HepG2 (cell line): ENCODE results near the gene RSL1D1. TPM values are rescaled to one million over a fixed set of nuclear protein-coding genes. Genes with fewer than 3 reads are reported as not detected.
A peak's percentile ranks its signal among the peaks of the same experiment; 100 is the strongest.

Source experiments
- ATAC-seq: fragments of 200-7000 bp; cut with Tn5 transposase; 3 replicates; pipeline ENCODE4 v1.9.1; 2020; ENCODE audit warnings: mild to moderate bottlenecking, moderate library complexity
- BruUV-seq: library from RNA; stranded (reverse); fragments of 400-500 nt; replicated peaks from 2 replicates; lab custom pipeline; 2021; lab: Mats Ljungman, UMichigan
- CTCF ChIA-PET: fragments of 300-600 bp; formaldehyde crosslinking; extraction: SDS; loops from one replicate; lab custom pipeline; 2021; ENCODE audit warnings: low total read pairs, inconsistent platforms, low intra/inter-chr PET ratio; lab: Yijun Ruan, JAX
- POLR2A ChIA-PET: fragments of 350-600 bp; sonication (Branson Sonifier 250); formaldehyde crosslinking; loops from one replicate; lab custom pipeline; 2020; ENCODE audit warnings: antibody characterized with exemption, inconsistent platforms; lab: Yijun Ruan, JAX
- DNase-seq: peaks from one replicate; pipeline ENCODE4 v3.0.0-alpha.2; 2015; ENCODE audit warnings: low spot score
- FAIRE-seq: peaks from 3 replicates; lab custom pipeline; 2011; peaks lifted over from hg19 to GRCh38; lab: Jason Lieb, UNC
- H2AFZ ChIP-seq: one replicate; pipeline ENCODE4 v1.6.1; 2011; ENCODE audit warnings: low read length, inconsistent platforms
- H3K27ac ChIP-seq: fragments of 300-600 bp; 3 replicates; pipeline ENCODE4 v1.8.0; 2011; ENCODE audit warnings: mixed run types, mild to moderate bottlenecking, mixed read lengths, low read length, inconsistent platforms; ENCODE audit not compliant: insufficient read depth; ENCODE audit errors: extremely low read length
- H3K27me3 ChIP-seq, 2 experiments: fragments of 200-600 bp in 1 of 2; 2 replicates in 1 of 2; 3 replicates in 1 of 2; pipeline versions ENCODE4 v1.6.0 to v1.8.0; 2011; ENCODE audit warnings: low read length in 2 of 2, mild to moderate bottlenecking in 2 of 2, moderate library complexity in 2 of 2, inconsistent platforms in 1 of 2; ENCODE audit not compliant: insufficient read depth in 2 of 2, control insufficient read depth in 1 of 2
- H3K36me3 ChIP-seq, 2 experiments: fragments of 200-600 bp in 1 of 2; replicated peaks in 1 of 2; 2 replicates in 1 of 2; 3 replicates in 1 of 2; pipeline versions ENCODE4 v1.5.1 to v1.8.0; 2011; ENCODE audit warnings: low read length in 2 of 2, inconsistent platforms in 1 of 2; ENCODE audit not compliant: insufficient read depth in 2 of 2, control insufficient read depth in 1 of 2
- H3K4me1 ChIP-seq: 2 replicates; pipeline ENCODE4 v1.5.1; 2012; ENCODE audit warnings: low read length, inconsistent platforms; ENCODE audit not compliant: insufficient read depth
- H3K4me2 ChIP-seq: 2 replicates; pipeline ENCODE4 v1.6.0; 2011; ENCODE audit warnings: low read depth, low read length, inconsistent platforms
- H3K4me3 ChIP-seq, 3 experiments: fragments of 200-600 bp in 1 of 3; sonication (generic), shearing (Covaris generic) in 1 of 3; replicated peaks in 1 of 3; 2 replicates each; pipeline ENCODE4 v1.5.1; 2011 to 2016; ENCODE audit warnings: low read length in 3 of 3, inconsistent platforms in 2 of 3, low read depth in 2 of 3, mild to moderate bottlenecking in 2 of 3, control low read depth in 1 of 3, mixed read lengths in 1 of 3; ENCODE audit not compliant: insufficient read depth in 1 of 3
- H3K79me2 ChIP-seq: one replicate; pipeline ENCODE4 v1.6.1; 2011; ENCODE audit warnings: low read length, inconsistent platforms; ENCODE audit not compliant: insufficient read depth
- H3K9ac ChIP-seq: 2 replicates; pipeline ENCODE4 v1.6.0; 2011; ENCODE audit warnings: mild to moderate bottlenecking, low read depth, low read length, inconsistent platforms; ENCODE audit not compliant: insufficient read depth
- H3K9me3 ChIP-seq: 2 replicates; pipeline ENCODE4 v1.5.1; 2012; ENCODE audit warnings: mild to moderate bottlenecking, low read length
- H4K20me1 ChIP-seq: 2 replicates; pipeline ENCODE4 v1.6.0; 2011; ENCODE audit warnings: inconsistent platforms, mild to moderate bottlenecking, low read length, moderate library complexity; ENCODE audit not compliant: insufficient read depth
- CREM ChIP-seq, 2 experiments: sonication (generic) in 1 of 2; formaldehyde crosslinking in 1 of 2; IDR thresholded peaks; 2 replicates each; pipeline versions ENCODE4 v1.4.0 to v1.6.1; 2016 to 2020; ENCODE audit warnings: antibody characterized with exemption in 1 of 2, mild to moderate bottlenecking in 1 of 2, missing genetic modification reagents in 1 of 2
- GPBP1L1 ChIP-seq: sonication (generic); formaldehyde crosslinking; IDR thresholded peaks from 2 replicates; pipeline ENCODE4 v1.5.0; 2020; ENCODE audit warnings: mild to moderate bottlenecking, missing genetic modification reagents
- MAFK ChIP-seq, 2 experiments: IDR thresholded peaks in 1 of 2; conservative IDR thresholded peaks in 1 of 2; 2 replicates each; pipeline ENCODE4 v1.6.1; 2011; ENCODE audit warnings: improper control_type of control experiment in 2 of 2, low read length in 2 of 2
- MTF1 ChIP-seq: sonication (generic); formaldehyde crosslinking; IDR thresholded peaks from 2 replicates; pipeline ENCODE4 v1.5.0; 2020; ENCODE audit warnings: missing genetic modification reagents
- MXD4 ChIP-seq: IDR thresholded peaks from 2 replicates; pipeline ENCODE4 v1.6.1; 2016; ENCODE audit warnings: mild to moderate bottlenecking, missing biosample characterization, missing genetic modification reagents
- PPARG ChIP-seq: conservative IDR thresholded peaks from 2 replicates; pipeline ENCODE4 v1.6.1; 2016; ENCODE audit warnings: missing biosample characterization, missing genetic modification reagents
- RBM22 ChIP-seq: fragments of 200-400 bp; formaldehyde crosslinking; optimal IDR thresholded peaks from 2 replicates; pipeline ENCODE3; 2017; ENCODE audit warnings: mild to moderate bottlenecking, low read length, moderate library complexity
- TP53 ChIP-seq: sonication (generic); formaldehyde crosslinking; conservative IDR thresholded peaks from 2 replicates; pipeline ENCODE4 v1.4.0; 2020; ENCODE audit warnings: missing genetic modification reagents
- WGBS: methylation state at CpG from one replicate; pipeline ENCODE4 v1.1.6; 2017; ENCODE audit warnings: low lambda C conversion rate; 5-methylcytosine and 5-hydroxymethylcytosine counted together
- in situ Hi-C: cut with HindIII; loops from 2 replicates; pipeline ENCODE4 v1.10.0; 2017; ENCODE audit warnings: low pct_unique_long_range_greater_than_20kb; ENCODE audit not compliant: extremely low pct_ligation_motif_present
- intact Hi-C: fragments of 100-400 bp; cut with micrococcal nuclease; formaldehyde crosslinking; loops from one replicate; pipeline ENCODE4 v1.10.0; 2022; ENCODE audit not compliant: unreplicated experiment
- polyA plus RNA-seq, 8 experiments: library from polyadenylated mRNA; depleted of rRNA in 3 of 8; stranded (reverse) in 7 of 8; unstranded in 1 of 8; fragments of >200 nt; fragmentation: Illumina TruSeq in 4 of 8; extraction: Trizol in 4 of 8; gene quantifications; 2 replicates each; pipeline versions ENCODE4 v1.2.1 to v1.2.3, GENCODE V29; 2011 to 2016; ENCODE audit warnings: low read depth in 4 of 8, missing spikeins in 1 of 8, mixed read lengths in 1 of 8; ENCODE audit not compliant: insufficient read depth in 1 of 8
- total RNA-seq, 5 experiments: library from RNA; depleted of rRNA; stranded (reverse); fragments of >200 nt; fragmentation: Illumina TruSeq; extraction: Trizol; gene quantifications; 2 replicates each; pipeline ENCODE4 v1.2.3, GENCODE V29; 2016; ENCODE audit warnings: low read depth in 1 of 5

Gene RSL1D1
- total and polyA plus RNA-seq, 2 of the 13 experiments (the other 11 are each of a cell fraction or from before 2014, with no cell fraction given), result 187 to 343 TPM

GRCh38 chr16:11896486-11897176 is 45.3 kb upstream of the RSL1D1 start:
- FAIRE-seq, result no peak
- DNase-seq, result no peak
- H2AFZ ChIP-seq, result no peak overlapping the region
- no peaks in the 10 kb centered on the region for H3K27me3 ChIP-seq
- peaks cover 23% of the 10 kb centered on the region; the same call in 1 of the 2 replicates for H4K20me1 ChIP-seq
- peaks cover 61% of the 10 kb centered on the region for H3K79me2 ChIP-seq
- no peaks in the 10 kb centered on the region for H3K4me1 ChIP-seq
- no peak overlapping the region for H3K27ac ChIP-seq
- H3K9ac ChIP-seq, result no peak overlapping the region
- intact Hi-C loops, result no loop called here
- POLR2A ChIA-PET, result interaction anchor here (1.0 kb wide), 1 partner anchor 19 kb away, joined by 3 read pairs; the partner anchor contains the start of gene GSPT1
- in situ Hi-C loops, result no loop called here
- H3K9me3 ChIP-seq, result no peaks in the 10 kb centered on the region
- no peak for TF ChIP-seq MTF1 (CRISPR knock-in tag)
- no peak for TF ChIP-seq CREM (IDR thresholded peaks at IDR 0.05)
- no peak for TF ChIP-seq CREM (CRISPR knock-in tag; IDR thresholded peaks at IDR 0.05)
- TF ChIP-seq RBM22, result peak; percentile 61
- no peak for TF ChIP-seq PPARG (CRISPR knock-in tag)
- TF ChIP-seq GPBP1L1 (CRISPR knock-in tag), result no peak
- TF ChIP-seq, all 625 proteins: peak for 1
- Histone ChIP-seq H3K4me2 (no peak overlapping the region), H3K36me3 (peaks cover 35 to 73% of the 10 kb centered on the region in 2 experiments), H3K4me3 (no peak overlapping the region)
- WGBS, result 97% methylated on average over 5 of the region's 5 CpGs
- no peak for ATAC-seq
- CTCF ChIA-PET, result no interaction called here
- BruUV-seq, result no TSS peak

- no peak overlapping the region for H3K9ac ChIP-seq
- H3K9me3 ChIP-seq, result no peaks in the 10 kb centered on the region
- CTCF ChIA-PET, result no interaction called here
- no peak overlapping the region for H3K27ac ChIP-seq
- no peaks in the 10 kb centered on the region for H3K4me1 ChIP-seq
- H3K4me3 ChIP-seq, result no peak overlapping the region
- H2AFZ ChIP-seq, result no peak overlapping the region
- BruUV-seq, result no TSS peak
- in situ Hi-C loops (no loop called here), intact Hi-C loops (no loop called here)
- no peak overlapping the region for H3K4me2 ChIP-seq
- no peaks in the 10 kb centered on the region for H3K27me3 ChIP-seq
- H3K36me3 ChIP-seq, result peaks cover 44 to 78% of the 10 kb centered on the region in 2 experiments
- FAIRE-seq (no peak), ATAC-seq (no peak), DNase-seq (no peak)
- H4K20me1 ChIP-seq, result no peaks in the 10 kb centered on the region
- POLR2A ChIA-PET, result no interaction called here
- WGBS, result 99% methylated on average over 2 of the region's 2 CpGs
- TF ChIP-seq MXD4 (CRISPR knock-in tag) (no peak), RBM22 (peak; percentile 50), TP53 (CRISPR knock-in tag) (no peak), MAFK (conservative IDR thresholded peaks at IDR 0.05 in 1 of 2, IDR thresholded peaks at IDR 0.05 in 1 of 2; ENCODE audit: low read length in 2 of 2) (0 out of 4 replicates have a peak, but pooled peaks of 1 of the 2 experiments have one; percentile 9)
- peaks cover 30% of the 10 kb centered on the region for H3K79me2 ChIP-seq
Measured at GRCh38 chr16:11893571-11893970, 42.2 kb upstream of the RSL1D1 start.
